Measurements from ENCODE around the gene IKZF4.
A peak's percentile ranks its signal among the peaks of the same experiment; 100 is the strongest.

IKZF4 gene

DNA sequence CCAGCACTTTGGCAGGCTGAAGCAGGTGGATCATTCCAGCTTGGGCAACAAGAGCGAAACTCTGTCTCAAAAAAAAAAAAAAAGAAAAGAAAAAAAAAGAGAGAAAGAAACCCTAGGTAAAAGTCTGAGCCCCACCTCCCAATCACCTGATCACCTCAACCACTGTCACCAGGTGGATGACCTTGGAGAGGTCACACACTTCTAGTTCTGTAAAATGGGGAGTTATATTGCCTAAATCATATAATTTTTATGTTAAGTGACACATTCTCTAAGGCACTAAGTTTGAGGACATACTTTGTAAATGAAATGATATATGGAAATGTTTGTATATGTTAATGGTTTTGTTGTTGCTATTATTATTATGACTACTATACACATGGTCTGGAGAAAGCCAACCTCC is 57.6 kb downstream of the IKZF4 start:
- DNase-seq (ENCODE audit: low read depth): no peak
- Histone ChIP-seq H3K27me3 (replicated peaks; ENCODE audit: control insufficient read depth, insufficient read depth, low read length) (peaks cover 17% of the 10 kb centered on the region), H3K4me3 (ENCODE audit: low read length) (peak overlapping the region; percentile 84), H3K4me1 (ENCODE audit: control insufficient read depth, insufficient read depth, low read length) (peaks cover 16% of the 10 kb centered on the region), H3K9ac (ENCODE audit: low read length) (no peak overlapping the region), H3K36me3 (ENCODE audit: control insufficient read depth, insufficient read depth, low read length, severe bottlenecking) (no peaks in the 10 kb centered on the region), H3K9me3 (ENCODE audit: control insufficient read depth, low read length) (no peaks in the 10 kb centered on the region)

DNA sequence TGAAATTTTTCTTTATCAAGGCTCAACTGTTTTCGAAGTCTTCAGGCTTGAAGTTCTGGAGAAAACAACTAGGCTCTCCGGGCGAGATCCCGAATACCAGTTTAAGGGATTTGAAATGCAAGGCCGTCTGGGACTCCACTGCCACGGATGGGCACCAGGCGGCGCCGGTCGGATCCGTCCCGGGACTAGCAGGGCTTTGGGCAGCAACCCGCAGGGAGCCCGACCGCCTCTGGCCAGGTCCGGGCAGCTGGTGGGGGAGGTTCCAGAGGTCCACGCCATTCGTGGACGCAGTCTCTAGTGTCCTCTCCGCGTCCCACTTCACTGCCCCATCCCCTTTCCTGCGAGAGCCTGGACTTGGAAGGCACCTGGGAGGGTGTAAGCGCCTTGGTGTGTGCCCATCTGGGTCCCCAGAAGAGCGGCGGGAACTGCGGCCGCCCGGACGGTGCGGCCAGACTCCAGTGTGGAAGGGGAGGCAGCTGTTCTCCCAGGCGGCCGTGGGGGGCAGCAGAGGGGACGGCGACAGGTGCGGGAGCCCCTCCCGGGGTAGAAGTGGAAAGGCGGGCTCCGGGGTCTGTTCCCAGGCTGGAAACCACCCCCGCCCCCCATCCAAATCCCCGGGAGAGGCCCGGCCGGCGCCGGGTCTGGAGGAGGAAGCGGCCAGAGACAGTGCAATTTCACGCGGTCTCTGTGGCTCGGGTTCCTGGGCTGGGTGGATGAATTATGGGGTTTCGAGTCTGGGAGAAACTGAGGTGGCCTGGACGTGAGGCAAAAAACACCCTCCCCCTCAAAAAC is 58.3 kb downstream of the IKZF4 start:
- H3K9ac ChIP-seq (ENCODE audit: low read length): peak overlapping the region; percentile 69
- peaks cover 24% of the 10 kb centered on the region for H3K27me3 ChIP-seq (replicated peaks; ENCODE audit: control insufficient read depth, insufficient read depth, low read length)
- H3K4me1 ChIP-seq (ENCODE audit: control insufficient read depth, insufficient read depth, low read length): peaks cover 16% of the 10 kb centered on the region
- DNase-seq (ENCODE audit: low read depth): peak; percentile 94
- H3K36me3 ChIP-seq (ENCODE audit: control insufficient read depth, insufficient read depth, low read length, severe bottlenecking): no peaks in the 10 kb centered on the region
- H3K9me3 ChIP-seq (ENCODE audit: control insufficient read depth, low read length): no peaks in the 10 kb centered on the region
- peak overlapping the region; percentile 84 for H3K4me3 ChIP-seq (ENCODE audit: low read length)

DNA sequence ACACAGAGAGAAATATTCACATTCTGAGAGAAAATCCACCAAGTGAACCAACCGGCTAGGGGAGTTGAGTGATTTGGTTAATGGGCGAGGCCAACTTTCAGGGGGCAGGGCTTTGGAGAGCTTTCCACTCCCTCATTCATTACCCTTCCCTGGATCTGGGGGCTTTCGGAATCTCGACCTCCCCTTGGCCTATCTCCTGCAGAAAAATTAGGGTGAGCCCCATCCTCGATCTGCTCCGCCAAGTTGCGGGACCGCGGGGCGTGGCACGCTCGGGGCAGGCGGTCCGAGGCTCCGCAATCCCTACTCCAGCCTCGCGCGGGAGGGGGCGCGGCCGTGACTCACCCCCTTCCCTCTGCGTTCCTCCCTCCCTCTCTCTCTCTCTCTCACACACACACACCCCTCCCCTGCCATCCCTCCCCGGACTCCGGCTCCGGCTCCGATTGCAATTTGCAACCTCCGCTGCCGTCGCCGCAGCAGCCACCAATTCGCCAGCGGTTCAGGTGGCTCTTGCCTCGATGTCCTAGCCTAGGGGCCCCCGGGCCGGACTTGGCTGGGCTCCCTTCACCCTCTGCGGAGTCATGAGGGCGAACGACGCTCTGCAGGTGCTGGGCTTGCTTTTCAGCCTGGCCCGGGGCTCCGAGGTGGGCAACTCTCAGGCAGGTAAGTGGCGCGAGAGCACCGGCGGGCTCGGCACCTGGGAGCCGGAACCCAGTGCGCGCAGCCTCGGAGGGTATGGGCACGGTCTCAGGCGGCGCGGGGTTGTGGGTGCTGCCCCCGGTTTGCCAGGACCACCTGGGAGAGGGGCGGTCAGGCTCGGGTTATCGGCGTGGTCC is 59.1 kb downstream of the IKZF4 start, which contains the start of gene ERBB3:
Gene ERBB3 (plus strand): TSS at position 443 of the 833 bp plus-strand sequence. CDS start 136 bp downstream, at position 579.
- Histone ChIP-seq H3K27me3 (replicated peaks; ENCODE audit: control insufficient read depth, insufficient read depth, low read length) (peaks cover 25% of the 10 kb centered on the region), H3K4me3 (ENCODE audit: low read length) (peak within 1 kb of the TSS; percentile 84)
- DNase-seq (ENCODE audit: low read depth): peak; percentile 90

DNA sequence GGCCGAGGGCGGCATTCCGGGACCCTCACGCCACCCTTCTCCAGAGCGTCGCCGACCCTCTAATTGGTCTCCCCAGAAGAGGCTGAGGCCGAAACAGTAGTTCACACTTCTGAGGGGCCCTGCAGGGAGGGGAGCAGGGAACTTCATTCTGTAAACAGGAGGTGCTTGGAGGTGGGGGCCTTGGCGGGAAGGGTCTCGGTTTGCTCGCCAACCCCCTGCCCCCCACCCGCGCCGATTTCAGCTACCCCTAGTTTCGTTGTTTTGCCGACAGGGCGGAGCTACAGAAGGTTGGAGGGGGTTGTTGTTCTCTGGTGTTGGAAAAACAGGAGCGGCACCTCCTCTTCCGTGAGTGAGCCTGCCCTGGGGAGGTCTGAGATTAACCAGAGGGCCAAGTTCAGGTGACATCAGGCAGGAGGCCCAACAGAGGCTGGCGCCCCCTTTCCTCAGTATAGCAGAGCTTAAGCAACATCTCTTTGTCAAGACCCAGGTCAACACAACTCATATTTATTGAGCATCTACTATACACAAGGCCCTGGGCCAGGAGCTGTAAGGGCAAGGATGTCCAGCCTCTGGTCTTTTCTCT is 59.8 kb downstream of the IKZF4 start:
- H3K27me3 ChIP-seq (replicated peaks; ENCODE audit: control insufficient read depth, insufficient read depth, low read length): peaks cover 25% of the 10 kb centered on the region
- peak overlapping the region; percentile 84 for H3K4me3 ChIP-seq (ENCODE audit: low read length)
- peaks cover 16% of the 10 kb centered on the region for H3K4me1 ChIP-seq (ENCODE audit: control insufficient read depth, insufficient read depth, low read length)
- H3K9me3 ChIP-seq (ENCODE audit: control insufficient read depth, low read length): no peaks in the 10 kb centered on the region
- no peak for DNase-seq (ENCODE audit: low read depth)
- H3K36me3 ChIP-seq (ENCODE audit: control insufficient read depth, insufficient read depth, low read length, severe bottlenecking): no peaks in the 10 kb centered on the region
- no peak overlapping the region for H3K9ac ChIP-seq (ENCODE audit: low read length)

More for the DNA sequence above, 59.1 kb downstream of the IKZF4 start, which contains the start of gene ERBB3:
- H3K36me3 ChIP-seq (ENCODE audit: control insufficient read depth, insufficient read depth, low read length, severe bottlenecking): no peaks in the 10 kb centered on the region
- peaks cover 16% of the 10 kb centered on the region for H3K4me1 ChIP-seq (ENCODE audit: control insufficient read depth, insufficient read depth, low read length)
- no peaks in the 10 kb centered on the region for H3K9me3 ChIP-seq (ENCODE audit: control insufficient read depth, low read length)
- peak within 1 kb of the TSS; percentile 69 for H3K9ac ChIP-seq (ENCODE audit: low read length)

DNA sequence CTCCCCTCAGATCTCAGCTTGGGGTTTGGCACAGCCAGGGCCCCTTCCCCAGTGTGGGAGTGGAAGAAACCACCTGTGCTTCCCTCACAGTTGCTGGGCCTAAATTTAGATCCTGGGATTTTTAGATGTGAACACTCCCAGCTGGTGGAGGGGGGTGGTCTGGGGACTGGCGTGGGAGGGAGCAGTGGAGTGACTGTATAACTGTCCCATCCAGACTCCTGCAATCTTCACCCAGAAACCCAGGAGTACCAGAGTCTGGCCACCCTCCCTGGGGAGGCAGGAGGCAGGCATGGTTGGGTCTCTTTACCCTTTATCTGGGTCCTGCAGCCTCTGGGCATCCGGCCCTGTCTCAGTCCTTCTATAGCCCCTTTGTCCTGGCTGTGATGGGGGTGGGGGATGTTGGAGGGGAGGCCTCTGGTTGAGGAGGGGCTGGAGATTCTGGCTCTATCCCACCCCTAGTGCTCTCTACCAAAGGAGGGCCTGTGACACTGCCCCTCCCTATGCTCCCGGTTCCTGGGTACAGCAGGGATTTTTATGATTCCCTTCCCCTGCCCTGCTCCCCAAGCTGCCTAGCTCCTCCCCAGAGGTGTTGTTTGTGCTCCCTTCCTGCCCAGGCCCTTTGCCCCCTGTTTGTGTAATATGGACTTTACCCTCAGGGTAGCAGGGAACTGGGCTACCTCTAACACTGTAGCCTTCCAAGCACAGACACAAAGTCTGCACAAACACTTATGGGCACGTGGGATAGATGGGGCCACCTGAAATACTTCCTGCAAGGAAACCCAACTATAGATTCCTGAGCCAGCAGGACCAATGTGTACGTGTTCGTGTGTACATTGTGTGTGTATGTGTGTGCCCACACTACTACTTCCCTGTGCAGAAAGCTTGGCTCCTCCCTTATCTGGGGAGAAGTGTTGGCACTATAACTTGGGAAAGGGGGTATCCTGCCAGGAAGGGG is 60.8 kb downstream of the IKZF4 start:
- H3K4me3 ChIP-seq (ENCODE audit: low read length): no peak overlapping the region
- H3K9me3 ChIP-seq (ENCODE audit: control insufficient read depth, low read length): no peaks in the 10 kb centered on the region
- peaks cover 16% of the 10 kb centered on the region for H3K4me1 ChIP-seq (ENCODE audit: control insufficient read depth, insufficient read depth, low read length)
- H3K36me3 ChIP-seq (ENCODE audit: control insufficient read depth, insufficient read depth, low read length, severe bottlenecking): no peaks in the 10 kb centered on the region
- H3K9ac ChIP-seq (ENCODE audit: low read length): no peak overlapping the region
- no peak for DNase-seq (ENCODE audit: low read depth)
- H3K27me3 ChIP-seq (replicated peaks; ENCODE audit: control insufficient read depth, insufficient read depth, low read length): peaks cover 25% of the 10 kb centered on the region

DNA sequence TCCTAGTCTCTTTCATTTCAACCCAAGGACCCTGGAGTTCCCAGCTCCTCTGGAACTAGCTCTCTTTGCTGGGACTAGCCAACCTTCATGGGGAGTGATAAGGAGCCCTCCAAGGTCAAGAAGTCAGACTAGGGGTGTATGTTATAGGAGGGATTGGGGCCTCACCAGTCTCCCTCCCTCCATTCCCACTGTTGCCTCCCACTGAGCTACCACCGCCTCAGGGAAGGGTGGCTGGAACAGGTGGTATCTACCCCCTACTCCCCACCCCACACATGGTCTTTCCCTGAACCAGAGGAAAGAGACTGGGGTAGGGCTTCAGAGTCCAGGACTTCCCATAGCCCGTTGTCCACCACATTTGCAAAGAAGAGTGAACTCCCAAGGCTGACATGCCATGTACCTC is 61.5 kb downstream of the IKZF4 start:
- peaks cover 25% of the 10 kb centered on the region for H3K27me3 ChIP-seq (replicated peaks; ENCODE audit: control insufficient read depth, insufficient read depth, low read length)
- H3K4me3 ChIP-seq (ENCODE audit: low read length): no peak overlapping the region

DNA sequence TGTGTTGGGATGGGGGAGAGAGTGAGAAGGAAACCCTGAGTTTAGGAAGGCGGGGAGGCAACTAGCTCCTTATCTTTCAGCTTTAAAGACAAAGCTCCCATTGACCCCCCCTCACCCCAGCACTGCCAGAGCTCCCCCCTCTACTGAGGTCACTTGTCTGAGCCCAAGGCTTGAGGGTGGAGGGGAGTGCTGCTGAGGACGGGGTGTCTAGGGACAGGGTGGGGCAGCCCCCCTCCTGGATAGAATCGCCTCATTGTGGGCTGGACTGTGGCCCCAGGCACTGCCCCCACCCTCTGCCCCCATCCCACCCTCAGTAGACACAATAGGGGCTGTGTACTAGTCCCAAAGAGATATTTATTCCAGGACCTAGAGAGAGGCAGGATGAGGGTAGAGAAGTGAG is 62.1 kb downstream of the IKZF4 start:
- Histone ChIP-seq H3K27me3 (replicated peaks; ENCODE audit: control insufficient read depth, insufficient read depth, low read length) (peaks cover 25% of the 10 kb centered on the region), H3K9ac (ENCODE audit: low read length) (no peak overlapping the region), H3K36me3 (ENCODE audit: control insufficient read depth, insufficient read depth, low read length, severe bottlenecking) (no peaks in the 10 kb centered on the region), H3K4me3 (ENCODE audit: low read length) (no peak overlapping the region), H3K9me3 (ENCODE audit: control insufficient read depth, low read length) (no peaks in the 10 kb centered on the region), H3K4me1 (ENCODE audit: control insufficient read depth, insufficient read depth, low read length) (peaks cover 16% of the 10 kb centered on the region)
- DNase-seq (ENCODE audit: low read depth): no peak

More for the DNA sequence above, 61.5 kb downstream of the IKZF4 start:
- DNase-seq (ENCODE audit: low read depth): no peak
- Histone ChIP-seq H3K9ac (ENCODE audit: low read length) (no peak overlapping the region), H3K4me1 (ENCODE audit: control insufficient read depth, insufficient read depth, low read length) (peaks cover 16% of the 10 kb centered on the region), H3K9me3 (ENCODE audit: control insufficient read depth, low read length) (no peaks in the 10 kb centered on the region), H3K36me3 (ENCODE audit: control insufficient read depth, insufficient read depth, low read length, severe bottlenecking) (no peaks in the 10 kb centered on the region)

DNA sequence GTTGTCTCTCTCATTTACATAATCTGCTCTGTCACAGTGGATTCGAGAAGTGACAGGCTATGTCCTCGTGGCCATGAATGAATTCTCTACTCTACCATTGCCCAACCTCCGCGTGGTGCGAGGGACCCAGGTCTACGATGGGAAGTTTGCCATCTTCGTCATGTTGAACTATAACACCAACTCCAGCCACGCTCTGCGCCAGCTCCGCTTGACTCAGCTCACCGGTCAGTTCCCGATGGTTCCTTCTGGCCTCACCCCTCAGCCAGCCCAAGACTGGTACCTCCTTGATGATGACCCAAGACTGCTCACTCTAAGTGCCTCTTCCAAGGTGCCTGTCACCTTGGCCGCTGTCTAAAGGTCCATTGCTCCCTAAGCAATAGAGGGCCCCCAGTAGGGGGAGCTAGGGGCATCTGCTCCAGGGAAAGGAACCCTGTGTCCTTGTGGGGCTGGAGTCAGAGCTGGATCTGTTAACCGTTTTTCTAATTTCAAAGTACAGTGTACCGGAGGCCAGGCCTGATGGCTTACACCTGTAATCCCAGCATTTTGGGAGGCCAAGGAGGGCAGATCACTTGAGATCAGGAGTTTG is 64.2 kb downstream of the IKZF4 start:
- H3K27me3 ChIP-seq (replicated peaks; ENCODE audit: control insufficient read depth, insufficient read depth, low read length): peaks cover 25% of the 10 kb centered on the region
- H3K36me3 ChIP-seq (ENCODE audit: control insufficient read depth, insufficient read depth, low read length, severe bottlenecking): no peaks in the 10 kb centered on the region
- no peak overlapping the region for H3K4me3 ChIP-seq (ENCODE audit: low read length)
- no peak for DNase-seq (ENCODE audit: low read depth)
- H3K4me1 ChIP-seq (ENCODE audit: control insufficient read depth, insufficient read depth, low read length): peaks cover 4% of the 10 kb centered on the region
- no peaks in the 10 kb centered on the region for H3K9me3 ChIP-seq (ENCODE audit: control insufficient read depth, low read length)
- H3K9ac ChIP-seq (ENCODE audit: low read length): no peak overlapping the region

DNA sequence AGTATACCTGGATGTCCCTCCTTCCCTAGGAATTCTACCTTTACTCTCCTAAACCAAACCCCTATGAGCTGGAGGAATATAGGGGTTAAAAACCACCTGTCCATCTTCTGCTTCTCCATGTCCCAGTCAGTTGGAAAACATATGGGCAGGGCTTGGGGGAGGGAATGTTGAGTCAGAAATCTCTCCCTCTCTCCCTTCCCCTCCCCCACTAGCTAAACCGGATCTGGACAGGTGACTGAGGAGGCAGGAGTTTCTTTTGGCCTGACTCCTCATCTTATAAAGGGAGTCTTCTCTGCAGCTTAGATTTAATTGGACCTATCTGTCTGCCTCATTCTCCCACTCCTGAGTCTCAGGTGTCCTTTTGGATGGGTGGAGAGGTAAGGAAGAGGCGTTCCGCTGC is 65.3 kb downstream of the IKZF4 start:
- Histone ChIP-seq H3K9ac (ENCODE audit: low read length) (no peak overlapping the region), H3K27me3 (replicated peaks; ENCODE audit: control insufficient read depth, insufficient read depth, low read length) (peaks cover 20% of the 10 kb centered on the region), H3K9me3 (ENCODE audit: control insufficient read depth, low read length) (no peaks in the 10 kb centered on the region), H3K4me3 (ENCODE audit: low read length) (no peak overlapping the region), H3K4me1 (ENCODE audit: control insufficient read depth, insufficient read depth, low read length) (no peaks in the 10 kb centered on the region), H3K36me3 (ENCODE audit: control insufficient read depth, insufficient read depth, low read length, severe bottlenecking) (no peaks in the 10 kb centered on the region)
- no peak for DNase-seq (ENCODE audit: low read depth)

DNA sequence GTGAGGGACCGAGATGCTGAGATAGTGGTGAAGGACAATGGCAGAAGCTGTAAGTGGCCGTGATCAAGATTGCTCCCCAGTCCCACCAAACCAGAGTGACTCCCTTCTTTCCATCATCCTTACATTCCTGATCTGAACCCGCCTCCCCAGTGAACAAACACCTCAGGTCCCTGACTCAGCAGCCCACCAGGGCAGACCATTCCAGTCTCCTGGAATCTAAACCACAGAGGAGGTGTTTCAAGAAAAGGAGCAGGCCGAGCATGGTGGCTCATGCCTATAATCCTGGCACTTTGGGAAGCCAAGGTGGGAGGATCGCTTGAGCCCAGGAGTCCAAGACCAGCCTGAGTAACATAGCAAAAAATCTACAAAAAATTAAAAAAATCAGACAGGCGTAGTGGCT is 65.8 kb downstream of the IKZF4 start:
- H3K9me3 ChIP-seq (ENCODE audit: control insufficient read depth, low read length): no peaks in the 10 kb centered on the region
- H3K27me3 ChIP-seq (replicated peaks; ENCODE audit: control insufficient read depth, insufficient read depth, low read length): peaks cover 18% of the 10 kb centered on the region
- no peaks in the 10 kb centered on the region for H3K36me3 ChIP-seq (ENCODE audit: control insufficient read depth, insufficient read depth, low read length, severe bottlenecking)
- H3K9ac ChIP-seq (ENCODE audit: low read length): no peak overlapping the region
- no peaks in the 10 kb centered on the region for H3K4me1 ChIP-seq (ENCODE audit: control insufficient read depth, insufficient read depth, low read length)
- H3K4me3 ChIP-seq (ENCODE audit: low read length): no peak overlapping the region
- DNase-seq (ENCODE audit: low read depth): no peak

All from adipocyte (in vitro differentiated cells).